K562 (cell line): ENCODE results near the gene ERCC1. TPM values are rescaled to one million over a fixed set of nuclear protein-coding genes. Genes with fewer than 3 reads are reported as not detected.

Experiments
- ATF1 ChIP-seq, 2 experiments: fragments of 450-650 bp in 1 of 2; IDR thresholded peaks; 2 replicates each; pipeline ENCODE4 v1.6.1; 2016; ENCODE audit warnings: missing compliant biosample characterization in 1 of 2, missing genetic modification characterization in 1 of 2
- CEBPZ ChIP-seq: fragments of 150-350 bp; IDR thresholded peaks from 2 replicates; pipeline ENCODE4 v1.6.1; 2014; ENCODE audit warnings: low read depth, mild to moderate bottlenecking, low read length, borderline replicate concordance
- FOS ChIP-seq: IDR thresholded peaks from 3 replicates; pipeline ENCODE4 v1.6.1; 2011; ENCODE audit not compliant: insufficient read length; ENCODE audit errors: extremely low read depth
- HMGXB4 ChIP-seq: sonication (generic); formaldehyde crosslinking; IDR thresholded peaks from 2 replicates; pipeline ENCODE4 v1.8.1; 2023; ENCODE audit warnings: mild to moderate bottlenecking, missing genetic modification reagents
- POLR2AphosphoS5 ChIP-seq: IDR thresholded peaks from 2 replicates; pipeline ENCODE4 v1.6.1; 2011; ENCODE audit warnings: mild to moderate bottlenecking, low read depth, low read length, moderate library complexity; ENCODE audit not compliant: control insufficient read depth, insufficient read depth
- TCF7L2 ChIP-seq: fragments of 150-350 bp; IDR thresholded peaks from 2 replicates; pipeline ENCODE4 v1.6.1; 2016; ENCODE audit warnings: low read depth, mild to moderate bottlenecking, low read length, moderate library complexity
- ZBTB40 ChIP-seq, 2 experiments: fragments of 450-650 bp in 1 of 2; sonication (generic) in 1 of 2; formaldehyde crosslinking in 1 of 2; IDR thresholded peaks; 2 replicates each; pipeline versions ENCODE4 v1.7.1 to v1.9.0; 2016 to 2022; ENCODE audit warnings: inconsistent platforms in 1 of 2, mild to moderate bottlenecking in 1 of 2, missing genetic modification reagents in 1 of 2
- ZNF740 ChIP-seq, 3 experiments: fragments of 200-800 bp in 1 of 3; sonication (Bioruptor generic) in 1 of 3; sonication (generic) in 1 of 3; formaldehyde crosslinking in 1 of 3; IDR thresholded peaks; 2 replicates each; pipeline versions ENCODE4 v1.6.1 to v1.8.0; 2016 to 2022; ENCODE audit warnings: mild to moderate bottlenecking in 2 of 3, missing compliant biosample characterization in 2 of 3, missing genetic modification characterization in 2 of 3, missing genetic modification reagents in 1 of 3
- polyA plus RNA-seq, 8 experiments: library from polyadenylated mRNA; depleted of rRNA in 4 of 8; stranded (reverse) in 5 of 8; unstranded in 3 of 8; fragments of >200 nt; fragmentation: Nextera tagmentation in 2 of 8; fragmentation: Illumina TruSeq in 1 of 8; extraction: Ambion mirVana in 2 of 8; extraction: Trizol in 1 of 8; gene quantifications; 2 replicates each; pipeline versions ENCODE4 v1.2.1 to v1.2.3, GENCODE V29; 2011 to 2014; ENCODE audit warnings: inconsistent platforms in 1 of 8, missing spikeins in 1 of 8
- total RNA-seq, 7 experiments: library from RNA; depleted of rRNA in 6 of 7; stranded (reverse); fragments of >200 nt in 6 of 7; fragmentation: Illumina TruSeq in 2 of 7; extraction: Trizol in 2 of 7; gene quantifications; 2 replicates each; pipeline versions ENCODE4 v1.2.1 to v1.2.3, GENCODE V29; 2011 to 2021; ENCODE audit warnings: low replicate concordance in 1 of 7

Gene ERCC1
- total and polyA plus RNA-seq, 9 of the 15 experiments (the other 6 are each of a cell fraction or from before 2014, with no cell fraction given): 9.3 to 92.6 (median 60.0) TPM

- no peak for TF ChIP-seq CEBPZ
- peak; percentile 70 for TF ChIP-seq ZNF740 (CRISPR knock-in tag; IDR thresholded peaks at IDR 0.05)
- TF ChIP-seq ZNF740 (tag; IDR thresholded peaks at IDR 0.05): no peak
- TF ChIP-seq ZBTB40 (IDR thresholded peaks at IDR 0.05): 0 out of 2 replicates have a peak, but pooled peaks have one; percentile 16
- TF ChIP-seq ZBTB40 (CRISPR knock-in tag; IDR thresholded peaks at IDR 0.05): no peak
- 0 out of 2 replicates have a peak, but pooled peaks have one; percentile 30 for TF ChIP-seq POLR2AphosphoS5
- 0 out of 2 replicates have a peak, but pooled peaks have one; percentile 41 for TF ChIP-seq ATF1 (CRISPR knock-in tag; IDR thresholded peaks at IDR 0.05)
- peak; percentile 97 for TF ChIP-seq ATF1 (tag; IDR thresholded peaks at IDR 0.05)
- no peak for TF ChIP-seq TCF7L2
- TF ChIP-seq HMGXB4 (CRISPR knock-in tag): no peak
- TF ChIP-seq FOS: peak; percentile 81
These were observed 45.6 kb upstream of the ERCC1 start (continued) for GRCh38 chr19:45469132-45469944.
